A673 (cell line): Measurements from ENCODE around the gene TPO. TPM values are rescaled to one million over a fixed set of nuclear protein-coding genes. Genes with fewer than 3 reads are reported as not detected.
"Not testable (repeated sequence)": the region's sequence is repeated elsewhere in the genome, so short reads cannot be mapped to it uniquely, and the experiment has no call there.

Experiments
- BruUV-seq: library from RNA; stranded (reverse); fragments of 400-500 nt; replicated peaks from 2 replicates; lab custom pipeline; 2021; lab: Mats Ljungman, UMichigan
- CTCF ChIA-PET: fragments of 300-600 bp; sonication (Branson Sonifier 250); formaldehyde crosslinking; loops from one replicate; lab custom pipeline; 2022; ENCODE audit warnings: antibody characterized with exemption; lab: Charles Lee
- POLR2A ChIA-PET: fragments of 300-600 bp; sonication (Branson Sonifier 250); formaldehyde crosslinking; loops from one replicate; lab custom pipeline; 2022; ENCODE audit warnings: antibody characterized with exemption; ENCODE audit not compliant: low non-redundant PET; lab: Charles Lee
- DNase-seq: peaks from one replicate; pipeline ENCODE4 v3.0.0-alpha.2; 2015; ENCODE audit warnings: low spot score
- H3K27ac ChIP-seq: fragments of 200-600 bp; sonication (generic); 2 replicates; pipeline ENCODE4 v1.5.1; 2016; ENCODE audit warnings: mixed run types, low read depth, mild to moderate bottlenecking, mixed read lengths, antibody characterized with exemption, low read length; ENCODE audit not compliant: poor library complexity, severe bottlenecking
- H3K27me3 ChIP-seq: fragments of 200-600 bp; sonication (generic); replicated peaks from 2 replicates; pipeline ENCODE4 v1.6.1; 2017; ENCODE audit warnings: mixed run types, low read depth, mild to moderate bottlenecking, mixed read lengths, antibody characterized with exemption, low read length; ENCODE audit not compliant: insufficient read depth, poor library complexity
- H3K36me3 ChIP-seq: fragments of 200-600 bp; sonication (generic); 2 replicates; pipeline ENCODE4 v1.6.1; 2016; ENCODE audit warnings: mixed run types, mild to moderate bottlenecking, mixed read lengths, antibody characterized with exemption, low read length; ENCODE audit not compliant: insufficient read depth, poor library complexity, severe bottlenecking
- H3K4me1 ChIP-seq: fragments of 200-600 bp; sonication (generic); 2 replicates; pipeline ENCODE4 v1.6.1; 2017; ENCODE audit warnings: mixed run types, mild to moderate bottlenecking, mixed read lengths, antibody characterized with exemption, low read length; ENCODE audit not compliant: insufficient read depth, poor library complexity, severe bottlenecking
- H3K4me3 ChIP-seq: fragments of 200-600 bp; sonication (generic); 2 replicates; pipeline ENCODE4 v1.5.1; 2016; ENCODE audit warnings: low read depth, mixed run types, mild to moderate bottlenecking, mixed read lengths, low read length; ENCODE audit not compliant: poor library complexity, severe bottlenecking
- H3K9me3 ChIP-seq: fragments of 200-600 bp; sonication (generic); 2 replicates; pipeline ENCODE4 v1.6.1; 2016; ENCODE audit warnings: mixed run types, low read depth, mild to moderate bottlenecking, mixed read lengths, antibody characterized with exemption, low read length; ENCODE audit not compliant: poor library complexity, severe bottlenecking
- EZH2 ChIP-seq: fragments of 200-600 bp; sonication (generic); IDR thresholded peaks from 2 replicates; pipeline ENCODE4 v1.6.1; 2017; ENCODE audit warnings: borderline replicate concordance, low read depth, mild to moderate bottlenecking, mixed read lengths, antibody characterized with exemption, low read length; ENCODE audit not compliant: poor library complexity, severe bottlenecking
- intact Hi-C: fragments of 100-400 bp; cut with micrococcal nuclease; formaldehyde crosslinking; loops from one replicate; pipeline ENCODE4 v1.10.0; 2022; ENCODE audit not compliant: unreplicated experiment
- total RNA-seq: library from RNA; stranded (reverse); gene quantifications from 2 replicates; pipeline ENCODE4 v1.2.3, GENCODE V29; 2021
- TF ChIP-seq, protein P1 (sequence below): fragments of 300-800, 200-600 bp; sonication (generic); conservative IDR thresholded peaks from 2 replicates; pipeline ENCODE4 v1.5.1; 2017; ENCODE audit warnings: low read depth, mild to moderate bottlenecking, antibody characterized with exemption, low read length, moderate library complexity, mixed read lengths

The TPO gene
- total RNA-seq, 1 experiment from 2014 or later, result not detected

- H3K36me3 ChIP-seq, result no peaks in the 10 kb centered on the region
- H3K27ac ChIP-seq, result no peak overlapping the region
- peaks cover 8% of the 10 kb centered on the region for H3K4me1 ChIP-seq
- ChIA-PET CTCF (no interaction called here), POLR2A (no interaction called here)
- no TSS peak for BruUV-seq
- TF ChIP-seq EZH2, result no peak
- TF ChIP-seq, protein P1, sequence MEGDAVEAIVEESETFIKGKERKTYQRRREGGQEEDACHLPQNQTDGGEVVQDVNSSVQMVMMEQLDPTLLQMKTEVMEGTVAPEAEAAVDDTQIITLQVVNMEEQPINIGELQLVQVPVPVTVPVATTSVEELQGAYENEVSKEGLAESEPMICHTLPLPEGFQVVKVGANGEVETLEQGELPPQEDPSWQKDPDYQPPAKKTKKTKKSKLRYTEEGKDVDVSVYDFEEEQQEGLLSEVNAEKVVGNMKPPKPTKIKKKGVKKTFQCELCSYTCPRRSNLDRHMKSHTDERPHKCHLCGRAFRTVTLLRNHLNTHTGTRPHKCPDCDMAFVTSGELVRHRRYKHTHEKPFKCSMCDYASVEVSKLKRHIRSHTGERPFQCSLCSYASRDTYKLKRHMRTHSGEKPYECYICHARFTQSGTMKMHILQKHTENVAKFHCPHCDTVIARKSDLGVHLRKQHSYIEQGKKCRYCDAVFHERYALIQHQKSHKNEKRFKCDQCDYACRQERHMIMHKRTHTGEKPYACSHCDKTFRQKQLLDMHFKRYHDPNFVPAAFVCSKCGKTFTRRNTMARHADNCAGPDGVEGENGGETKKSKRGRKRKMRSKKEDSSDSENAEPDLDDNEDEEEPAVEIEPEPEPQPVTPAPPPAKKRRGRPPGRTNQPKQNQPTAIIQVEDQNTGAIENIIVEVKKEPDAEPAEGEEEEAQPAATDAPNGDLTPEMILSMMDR, result no peak
- intact Hi-C loops, result no loop called here
- DNase-seq, result no peak
- H3K4me3 ChIP-seq, result no peak overlapping the region
- no peaks in the 10 kb centered on the region for H3K9me3 ChIP-seq
- no peaks in the 10 kb centered on the region for H3K27me3 ChIP-seq
Measured at GRCh38 chr2:1406434-1406833, 6.8 kb upstream of the TPO start.

DNA sequence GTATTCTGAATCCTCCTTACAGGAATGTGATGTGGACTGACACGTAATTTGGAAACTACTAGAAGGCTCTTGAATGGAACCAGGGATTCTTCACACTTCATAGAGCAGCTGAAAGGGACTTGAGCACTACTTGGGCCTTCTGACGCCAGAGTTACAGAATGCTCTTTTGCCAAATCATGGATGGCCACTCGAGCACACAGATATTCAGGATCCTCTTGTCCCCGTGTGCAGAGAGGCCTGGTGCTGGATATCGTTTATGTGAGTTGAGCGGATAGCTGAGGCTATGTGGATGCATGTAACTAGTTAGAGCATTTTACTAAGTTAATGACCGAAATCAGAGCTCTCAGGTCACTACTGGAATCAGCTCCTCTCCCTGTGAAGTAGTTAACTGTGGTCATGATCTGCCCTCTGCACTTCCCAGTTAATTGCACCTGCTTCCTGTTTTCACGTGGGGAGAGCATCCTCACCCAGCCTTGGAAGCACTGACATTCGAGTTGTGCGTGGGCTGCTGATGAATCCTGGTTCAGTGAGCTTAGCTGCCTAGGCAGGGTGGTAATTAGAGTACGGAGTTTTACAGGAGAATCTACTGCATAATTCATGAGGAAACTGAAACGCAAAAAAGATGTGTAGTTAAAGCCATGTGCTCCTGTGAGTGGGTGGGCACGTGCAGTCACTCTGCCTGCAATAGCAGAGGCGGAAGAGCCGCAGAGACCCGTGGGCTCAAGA, 5.2 kb upstream of the TPO start:
- Histone ChIP-seq H3K9me3 (no peaks in the 10 kb centered on the region), H3K4me3 (no peak overlapping the region), H3K27ac (no peak overlapping the region), H3K27me3 (no peaks in the 10 kb centered on the region), H3K36me3 (no peaks in the 10 kb centered on the region), H3K4me1 (peaks cover 8% of the 10 kb centered on the region)
- ChIA-PET POLR2A (interaction anchor here (0.6 kb wide), 1 partner anchor 698 kb away, joined by 3 read pairs; no protein-coding TSS in a partner anchor), CTCF (no interaction called here)
- BruUV-seq, result no TSS peak
- intact Hi-C loops, result no loop called here
- peak; percentile 56 for DNase-seq
- TF ChIP-seq EZH2, result no peak
- TF ChIP-seq, protein P1, result no peak

DNA sequence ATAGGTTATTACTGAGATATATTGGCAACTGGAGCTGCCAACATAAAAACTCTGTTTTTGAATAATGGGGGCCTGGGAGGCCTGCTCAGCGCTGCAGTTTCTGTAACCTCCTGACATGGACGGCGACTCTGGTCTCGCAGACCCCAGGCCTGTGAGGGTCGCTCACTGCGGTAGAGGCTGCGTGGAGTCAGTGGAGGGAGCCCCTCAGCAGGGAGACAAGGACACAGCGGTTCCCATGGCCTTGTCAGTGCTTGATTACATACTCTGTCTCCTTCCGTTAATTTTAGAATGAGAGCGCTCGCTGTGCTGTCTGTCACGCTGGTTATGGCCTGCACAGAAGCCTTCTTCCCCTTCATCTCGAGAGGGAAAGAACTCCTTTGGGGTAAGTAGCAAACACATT, 858 bp downstream of the TPO start:
- no TSS peak for BruUV-seq
- CTCF ChIA-PET, result no interaction called here
- Histone ChIP-seq H3K36me3 (no peaks in the 10 kb centered on the region), H3K27me3 (no peaks in the 10 kb centered on the region), H3K9me3 (no peaks in the 10 kb centered on the region), H3K27ac (no peak overlapping the region), H3K4me1 (no peaks in the 10 kb centered on the region), H3K4me3 (no peak overlapping the region)
- DNase-seq, result no peak
- intact Hi-C loops, result no loop called here
- TF ChIP-seq, protein P1, result no peak
- no peak for TF ChIP-seq EZH2
- POLR2A ChIA-PET, result no interaction called here

DNA sequence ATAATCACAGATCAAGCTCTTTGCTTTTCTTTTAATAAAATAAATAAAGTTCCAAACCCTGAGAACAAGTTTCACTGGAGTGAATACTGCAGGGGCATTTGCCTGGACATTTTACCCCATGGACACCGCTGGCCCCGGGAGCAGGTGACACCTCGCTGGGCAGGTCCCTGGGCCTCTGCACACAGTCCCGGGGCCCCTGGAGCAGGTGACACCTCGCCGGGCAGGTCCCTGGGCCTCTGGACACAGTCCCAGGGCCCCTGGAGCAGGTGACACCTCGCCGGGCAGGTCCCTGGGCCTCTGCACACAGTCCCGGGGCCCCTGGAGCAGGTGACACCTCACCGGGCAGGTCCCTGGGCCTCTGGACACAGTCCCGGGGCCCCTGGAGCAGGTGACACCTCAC, 1.6 kb downstream of the TPO start:
- H3K4me3 ChIP-seq, CTCF ChIA-PET, H3K9me3 ChIP-seq, intact Hi-C loops, DNase-seq, POLR2A ChIA-PET, H3K36me3 ChIP-seq, H3K4me1 ChIP-seq, H3K27ac ChIP-seq, BruUV-seq, H3K27me3 ChIP-seq: not testable (repeated sequence)
